ENCODE results near the gene GNS.
"Not testable (repeated sequence)": the region's sequence is repeated elsewhere in the genome, so short reads cannot be mapped to it uniquely, and the experiment has no call there.

The GNS gene

GRCh38 chr12:64759035-64759894, at the start of gene GNS:
Gene GNS, minus strand, starts transcription at chr12:64759406. Its CDS starts 130 bp downstream, at chr12:64759276.
- DNase-seq, result peak; percentile 63

- DNase-seq, result no peak
These were observed 48.9 kb upstream of the GNS start for GRCh38 chr12:64808110-64808509.

GRCh38 chr12:64806593-64807460, 47.6 kb upstream of the GNS start:
- no peak for DNase-seq

- no peak for DNase-seq
These were observed 47.0 kb upstream of the GNS start for GRCh38 chr12:64806173-64806572.

- DNase-seq, result not testable (repeated sequence)
These were observed 43.1 kb upstream of the GNS start for GRCh38 chr12:64802180-64802775.

- no peak for DNase-seq
These were observed 42.2 kb upstream of the GNS start for GRCh38 chr12:64801381-64801780.

GRCh38 chr12:64800640-64801039, 41.4 kb upstream of the GNS start:
- no peak for DNase-seq

- no peak for DNase-seq
These were observed 39.0 kb upstream of the GNS start for GRCh38 chr12:64798165-64798564.

- no peak for DNase-seq
These were observed 38.0 kb upstream of the GNS start for GRCh38 chr12:64797156-64797555.

- DNase-seq, result peak; percentile 15
These were observed 37.1 kb upstream of the GNS start for GRCh38 chr12:64796205-64796845.

- no peak for DNase-seq
These were observed 35.1 kb upstream of the GNS start for GRCh38 chr12:64794305-64794704.

- DNase-seq, result no peak
These were observed 34.4 kb upstream of the GNS start for GRCh38 chr12:64793610-64794009.

GRCh38 chr12:64792128-64792527, 32.9 kb upstream of the GNS start:
- DNase-seq, result no peak

- no peak for DNase-seq
These were observed 31.8 kb upstream of the GNS start for GRCh38 chr12:64791036-64791435.

GRCh38 chr12:64790166-64790565, 31.0 kb upstream of the GNS start:
- DNase-seq, result no peak

- no peak for DNase-seq
These were observed 26.6 kb upstream of the GNS start for GRCh38 chr12:64785838-64786237.

GRCh38 chr12:64782191-64782876, 23.1 kb upstream of the GNS start:
- no peak for DNase-seq

- no peak for DNase-seq
These were observed 22.3 kb upstream of the GNS start for GRCh38 chr12:64781280-64782190.

- DNase-seq, result peak; percentile 16
These were observed 21.5 kb upstream of the GNS start for GRCh38 chr12:64780531-64781279.

GRCh38 chr12:64780132-64780530, 20.9 kb upstream of the GNS start:
- no peak for DNase-seq

Data from NCI-H2081 treated with DMSO at 0.1 percent for 48 hours (cell line).